GM18505 (cell line): ENCODE results near the gene KY.

ENCODE experiments used
- ATAC-seq: cut with Tn5 transposase; IDR thresholded peaks from one replicate; pipeline ENCODE4 v1.9.1; 2021; ENCODE audit not compliant: unreplicated experiment
- POLR2A ChIP-seq: IDR thresholded peaks from 4 replicates; pipeline ENCODE4 v1.6.1; 2011; ENCODE audit warnings: borderline replicate concordance; ENCODE audit not compliant: insufficient read depth, insufficient read length; ENCODE audit errors: extremely low read depth

The KY gene, protein sequence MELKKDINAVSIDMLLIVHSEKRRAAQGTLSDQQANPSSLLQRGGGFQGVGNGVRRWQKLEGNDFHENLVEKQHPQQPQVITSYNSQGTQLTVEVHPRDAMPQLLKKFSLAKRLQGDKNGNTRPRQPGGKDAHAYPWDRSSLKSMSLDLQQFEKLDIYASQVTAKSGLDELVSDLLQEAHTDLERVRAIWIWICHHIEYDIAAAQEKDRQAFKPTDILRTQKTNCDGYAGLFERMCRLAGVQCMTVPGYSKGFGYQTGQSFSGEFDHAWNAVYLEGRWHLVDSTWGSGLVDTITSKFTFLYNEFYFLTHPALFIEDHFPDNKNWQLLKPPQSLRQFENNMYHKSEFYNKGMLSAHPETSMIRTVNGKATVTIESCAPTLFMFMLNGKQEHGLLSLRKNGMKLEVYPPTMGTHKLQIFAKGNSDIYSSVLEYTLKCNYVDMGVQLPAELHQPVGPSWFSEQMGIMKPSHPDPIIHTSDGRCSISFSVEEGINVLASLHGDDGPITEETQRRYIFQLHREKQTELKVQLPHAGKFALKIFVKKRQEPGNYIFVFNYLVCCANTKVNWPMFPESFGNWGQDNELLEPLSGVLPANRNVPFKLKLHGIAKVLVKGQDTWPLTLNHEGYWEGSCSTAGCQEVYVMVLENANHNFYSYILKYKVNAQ

DNA sequence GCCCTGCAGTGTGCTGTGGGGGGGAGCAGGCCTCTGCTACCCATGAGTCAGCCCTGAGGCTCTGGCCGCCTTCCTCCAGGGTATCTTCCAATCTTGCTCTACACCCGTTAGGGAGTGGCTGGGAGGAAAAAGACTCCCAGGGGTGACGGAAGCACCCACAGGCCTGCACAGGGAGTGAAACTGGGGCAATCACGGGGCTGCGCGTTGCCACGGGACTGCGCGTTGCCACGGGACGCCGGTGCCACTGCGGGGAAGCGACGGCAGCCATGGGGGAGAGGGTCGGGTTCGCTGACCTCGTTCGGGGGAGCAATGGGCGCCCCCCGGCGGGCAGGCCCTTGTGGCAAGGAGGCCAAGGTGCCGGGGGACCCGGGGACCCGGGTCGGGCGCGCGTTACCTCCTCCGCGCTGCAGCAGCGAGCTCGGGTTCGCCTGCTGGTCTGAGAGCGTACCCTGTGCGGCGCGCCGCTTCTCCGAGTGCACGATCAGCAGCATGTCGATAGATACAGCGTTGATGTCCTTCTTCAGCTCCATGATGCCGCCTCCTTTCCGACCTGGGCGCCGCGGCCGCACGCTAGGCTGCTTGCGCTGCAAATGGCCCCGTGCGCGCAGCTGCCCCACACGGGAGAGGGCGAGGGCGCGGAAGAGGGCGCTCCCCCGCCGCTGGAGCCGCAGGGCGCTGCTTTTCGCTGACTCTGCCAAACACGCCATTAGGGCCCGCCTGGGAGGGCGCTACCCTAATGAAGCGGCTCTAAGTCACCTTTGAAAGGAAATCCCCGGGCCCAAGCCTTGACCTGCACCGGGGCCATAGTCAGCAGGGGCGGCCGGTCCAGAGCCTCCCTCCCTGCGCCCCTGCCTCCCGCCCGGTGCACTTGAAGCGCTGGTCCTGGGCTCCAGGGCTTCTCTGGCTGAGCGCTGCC, at the start of gene KY:
TSS of gene KY (minus strand) at position 592 of the 916 bp plus-strand sequence. CDS start at position 530, 62 bp downstream.
- no peak for TF ChIP-seq POLR2A
- ATAC-seq, result no peak

DNA sequence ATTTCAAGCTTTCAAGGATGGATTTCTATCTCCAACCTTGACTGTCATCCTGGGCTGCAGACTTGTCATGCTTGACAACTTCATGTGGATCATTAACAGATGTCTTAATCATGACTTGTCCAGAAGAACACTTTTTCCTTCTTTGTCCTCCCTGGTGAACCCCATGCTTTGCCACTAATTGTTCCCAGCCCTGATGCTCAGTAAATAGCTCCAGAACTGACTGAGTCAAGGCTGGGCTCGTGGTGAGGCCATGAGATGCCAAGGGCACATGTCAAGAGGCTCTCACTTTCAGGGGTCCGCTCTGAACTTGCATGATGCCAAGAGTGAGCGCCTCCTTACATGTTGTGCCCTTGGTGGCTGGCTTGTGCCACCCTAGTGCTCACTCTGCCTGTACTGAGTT, 48.9 kb upstream of the KY start:
- no peak for ATAC-seq
- no peak for TF ChIP-seq POLR2A

DNA sequence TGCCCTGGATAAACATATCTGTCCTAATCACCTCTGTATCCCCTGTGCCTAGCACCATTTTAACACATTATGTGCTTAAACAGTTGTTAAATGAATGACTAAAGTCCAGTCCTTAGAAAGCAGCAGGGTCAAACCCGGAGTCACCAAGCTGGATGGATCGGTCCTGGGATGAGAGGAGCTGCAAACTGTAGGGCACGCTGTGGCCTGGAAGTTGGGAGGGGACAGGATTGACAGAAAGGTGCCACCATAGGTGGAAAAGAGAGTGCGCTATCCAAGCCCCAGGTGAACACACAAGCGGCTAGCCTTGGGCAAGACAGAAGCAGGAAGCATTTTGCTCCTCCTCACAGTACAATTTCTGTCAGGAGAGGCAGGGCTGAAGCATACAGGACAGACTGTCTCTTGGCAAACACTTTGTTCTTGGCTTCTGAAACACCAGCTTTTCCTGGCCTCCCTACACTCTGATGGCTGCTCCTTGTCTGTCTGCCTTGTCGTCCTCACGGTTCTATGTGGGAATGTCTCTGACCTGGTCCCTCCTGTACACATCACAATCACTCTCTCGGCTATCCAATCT, 48.4 kb upstream of the KY start:
- no peak for TF ChIP-seq POLR2A
- ATAC-seq, result no peak

DNA sequence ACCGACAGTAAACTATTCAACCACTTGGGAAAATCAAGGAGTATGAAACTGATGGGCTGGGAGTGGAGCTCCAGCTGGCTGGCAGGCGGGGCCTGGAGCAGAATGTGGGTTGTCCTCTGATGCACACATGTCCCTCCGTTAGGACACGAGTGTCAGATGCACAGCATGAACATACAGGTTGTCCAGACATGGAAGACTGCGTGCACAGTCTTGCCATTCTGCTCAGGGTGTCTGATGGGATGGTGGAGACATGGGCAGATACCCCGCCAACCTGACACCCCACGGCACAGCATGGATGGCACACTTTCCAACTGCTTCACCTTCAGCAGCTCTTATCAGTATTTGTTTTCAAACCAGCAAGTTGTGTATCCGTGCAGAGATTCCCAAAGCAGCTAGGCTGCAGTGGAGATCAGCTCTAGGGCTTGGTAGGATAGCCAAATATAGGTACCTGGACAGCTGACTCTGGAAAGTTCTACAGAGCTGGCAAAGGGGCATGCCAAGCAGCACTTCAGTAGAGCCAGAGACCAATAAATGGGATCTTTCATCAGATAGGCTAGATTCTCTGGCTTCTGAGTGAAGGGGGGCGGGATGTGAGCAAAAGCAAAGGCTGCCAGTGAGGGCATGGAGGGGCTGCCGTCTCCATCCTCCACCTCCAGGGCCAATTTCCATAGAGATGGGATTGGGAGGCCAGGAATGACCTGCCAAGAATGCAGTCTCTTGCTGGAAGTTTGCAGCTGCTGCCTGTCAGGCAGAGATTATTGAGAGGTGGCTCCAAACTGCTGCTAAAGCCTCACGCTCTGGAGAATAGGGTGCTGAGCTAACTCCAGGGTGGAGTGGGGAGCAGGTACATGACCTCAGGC, 47.2 kb upstream of the KY start:
- no peak for ATAC-seq
- TF ChIP-seq POLR2A, result no peak

DNA sequence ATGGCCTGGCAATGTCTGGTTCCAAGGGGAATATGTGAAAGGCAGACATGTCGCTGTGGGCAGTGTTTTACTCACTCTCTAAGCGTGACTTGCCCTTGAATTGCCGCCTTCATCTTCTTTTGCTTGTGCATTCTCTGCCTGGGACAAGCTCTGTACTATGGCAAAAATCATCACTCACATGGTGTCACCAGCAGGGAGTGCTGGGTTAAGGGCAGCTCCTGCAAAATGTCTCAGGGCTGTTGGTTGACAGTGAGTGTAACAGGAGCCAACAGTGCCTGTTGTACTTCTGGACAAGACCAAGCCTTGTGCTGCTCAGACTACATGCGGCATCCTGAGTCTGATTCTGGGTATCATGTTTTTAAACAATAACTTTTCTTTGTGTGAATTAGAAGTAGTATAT, 45.3 kb upstream of the KY start:
- no peak for TF ChIP-seq POLR2A
- ATAC-seq, result no peak

- TF ChIP-seq POLR2A, result no peak
- ATAC-seq, result no peak
Observed at GRCh38 chr3:134694946-134695543, 44.2 kb upstream of the KY start.

DNA sequence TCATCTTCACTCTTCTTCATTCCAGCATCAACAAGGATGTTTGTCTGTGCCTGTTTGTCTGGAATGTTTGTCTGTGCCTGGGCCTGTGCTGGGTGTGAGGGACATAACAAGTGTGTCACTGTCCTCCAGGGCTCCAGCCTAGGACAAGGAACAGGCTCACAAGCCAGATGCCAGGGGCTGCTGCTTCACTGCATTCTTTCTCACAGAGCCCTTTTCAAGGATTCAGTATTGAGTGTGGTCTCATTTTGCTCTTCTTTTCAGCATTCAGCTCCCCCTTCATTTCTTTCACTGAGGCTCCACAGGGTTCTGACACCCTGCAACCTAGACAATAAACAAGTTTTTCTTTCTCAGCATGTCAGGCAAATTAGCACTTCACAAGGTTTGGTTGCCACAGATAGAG, 43.6 kb upstream of the KY start:
- no peak for ATAC-seq
- TF ChIP-seq POLR2A, result no peak

- TF ChIP-seq POLR2A, result no peak
- no peak for ATAC-seq
Observed at GRCh38 chr3:134693804-134694203, 43.0 kb upstream of the KY start.

GRCh38 chr3:134693226-134693625, 42.4 kb upstream of the KY start:
- ATAC-seq, result no peak
- TF ChIP-seq POLR2A, result no peak

DNA sequence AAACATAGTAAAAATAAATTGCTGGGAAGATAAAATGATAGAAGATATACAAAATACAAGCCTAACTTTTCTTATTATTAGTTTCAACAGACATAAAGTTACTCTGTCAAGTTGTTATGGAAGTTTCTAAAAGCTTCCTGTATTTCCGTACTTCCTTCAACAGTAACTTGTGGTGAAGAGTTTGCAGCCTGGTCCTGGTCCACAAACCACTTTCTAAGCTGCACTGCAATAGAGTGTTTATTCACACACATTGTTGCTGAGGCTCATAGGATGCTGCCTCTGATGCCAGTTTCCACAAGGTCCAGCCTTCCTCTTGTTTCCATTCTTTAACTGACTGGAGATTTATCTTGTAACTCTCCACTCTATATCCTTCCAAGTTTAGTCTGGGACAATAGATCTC, 39.4 kb upstream of the KY start:
- TF ChIP-seq POLR2A, result no peak
- no peak for ATAC-seq

DNA sequence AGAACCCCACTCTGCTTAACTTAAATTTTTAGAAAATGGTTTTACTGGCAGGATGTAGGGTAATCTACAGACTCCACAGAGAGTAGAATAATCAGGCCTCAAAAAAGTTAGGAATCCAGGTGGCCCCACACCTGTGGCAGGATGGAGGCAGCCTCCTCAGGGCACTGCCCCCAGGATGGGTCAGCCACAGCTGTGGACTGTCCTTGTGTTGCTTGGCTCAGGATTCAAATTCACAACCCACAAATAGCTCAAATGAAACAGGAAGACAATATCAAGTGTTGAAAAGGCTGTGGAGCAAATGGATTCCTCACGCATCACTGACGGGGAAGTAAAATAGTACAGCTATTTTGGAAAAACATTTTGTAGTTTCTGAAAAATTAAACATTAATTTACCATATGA, 36.8 kb upstream of the KY start:
- no peak for ATAC-seq
- TF ChIP-seq POLR2A, result no peak
